C4-2B (cell line): Measurements from ENCODE around the gene LRRC46.

Source experiments
- ZFX ChIP-seq: fragments of 450-650 bp; IDR thresholded peaks from 2 replicates; pipeline ENCODE4 v1.6.1; 2017
- TF ChIP-seq, protein P1 (sequence below): fragments of 450-650 bp; conservative IDR thresholded peaks from 2 replicates; pipeline ENCODE4 v1.5.1; 2017; ENCODE audit warnings: mild to moderate bottlenecking

DNA sequence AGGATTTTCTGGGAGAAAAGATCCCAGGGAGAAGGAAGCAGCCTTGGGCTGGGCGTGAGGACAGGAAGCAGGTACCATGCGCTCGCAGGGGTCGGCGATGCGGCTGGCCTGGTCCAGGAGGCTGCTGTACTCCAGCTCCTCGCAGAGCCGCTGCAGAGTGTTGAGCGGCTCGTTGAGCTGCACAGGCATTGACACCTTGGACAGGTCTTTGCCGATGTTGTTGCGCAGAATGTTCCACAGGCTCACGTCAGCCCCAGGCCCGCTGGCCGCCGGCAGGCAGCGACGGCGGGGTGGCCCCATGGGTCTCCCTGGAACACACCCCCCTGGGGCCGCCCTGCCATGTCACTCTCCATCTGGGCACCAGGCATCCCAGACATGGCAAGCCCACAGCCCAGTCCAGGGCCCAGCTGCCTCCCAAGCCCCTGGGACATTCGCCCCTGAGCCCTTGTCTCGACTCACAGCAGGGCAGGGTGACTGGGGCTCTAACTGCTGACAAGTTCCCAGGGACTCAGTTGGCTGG lies 17.9 kb upstream of the LRRC46 start:
- TF ChIP-seq, protein P1, sequence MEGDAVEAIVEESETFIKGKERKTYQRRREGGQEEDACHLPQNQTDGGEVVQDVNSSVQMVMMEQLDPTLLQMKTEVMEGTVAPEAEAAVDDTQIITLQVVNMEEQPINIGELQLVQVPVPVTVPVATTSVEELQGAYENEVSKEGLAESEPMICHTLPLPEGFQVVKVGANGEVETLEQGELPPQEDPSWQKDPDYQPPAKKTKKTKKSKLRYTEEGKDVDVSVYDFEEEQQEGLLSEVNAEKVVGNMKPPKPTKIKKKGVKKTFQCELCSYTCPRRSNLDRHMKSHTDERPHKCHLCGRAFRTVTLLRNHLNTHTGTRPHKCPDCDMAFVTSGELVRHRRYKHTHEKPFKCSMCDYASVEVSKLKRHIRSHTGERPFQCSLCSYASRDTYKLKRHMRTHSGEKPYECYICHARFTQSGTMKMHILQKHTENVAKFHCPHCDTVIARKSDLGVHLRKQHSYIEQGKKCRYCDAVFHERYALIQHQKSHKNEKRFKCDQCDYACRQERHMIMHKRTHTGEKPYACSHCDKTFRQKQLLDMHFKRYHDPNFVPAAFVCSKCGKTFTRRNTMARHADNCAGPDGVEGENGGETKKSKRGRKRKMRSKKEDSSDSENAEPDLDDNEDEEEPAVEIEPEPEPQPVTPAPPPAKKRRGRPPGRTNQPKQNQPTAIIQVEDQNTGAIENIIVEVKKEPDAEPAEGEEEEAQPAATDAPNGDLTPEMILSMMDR: no peak
- TF ChIP-seq ZFX: no peak
